HCT116 (cell line): ENCODE data around the gene CACNB1. TPM values are rescaled to one million over a fixed set of nuclear protein-coding genes. Genes with fewer than 3 reads are reported as not detected.

Experiments used
- ATAC-seq: fragments of 200-7000 bp; cut with Tn5 transposase; 2 replicates; pipeline ENCODE4 v1.9.1; 2020; ENCODE audit warnings: mild to moderate bottlenecking, moderate library complexity
- BruUV-seq: library from RNA; stranded (reverse); fragments of 400-500 nt; replicated peaks from 2 replicates; lab custom pipeline; 2021; lab: Mats Ljungman, UMichigan
- CTCF ChIA-PET: fragments of 300-600 bp; sonication (Branson Sonifier 250); formaldehyde crosslinking; loops from one replicate; lab custom pipeline; 2021; ENCODE audit warnings: antibody characterized with exemption; lab: Charles Lee
- POLR2A ChIA-PET: fragments of 300-600, 350-600 bp; sonication (Branson Sonifier 250); formaldehyde crosslinking; loops from one replicate; lab custom pipeline; 2021; ENCODE audit warnings: antibody characterized with exemption; lab: Charles Lee
- RAD21 ChIA-PET, 2 experiments: fragments of 300-600 bp; sonication (Branson Sonifier 250); formaldehyde crosslinking; loops; one replicate each; lab custom pipeline; 2023; ENCODE audit warnings: low total read pairs in 2 of 2; ENCODE audit not compliant: uncharacterized antibody in 2 of 2, unreplicated experiment in 2 of 2, low non-redundant PET in 1 of 2; lab: Charles Lee
- DNase-seq: peaks from one replicate; pipeline ENCODE4 v3.0.0-alpha.2; 2010; ENCODE audit warnings: low read depth, low spot score
- H2AFZ ChIP-seq: fragments of 200-600 bp; shearing (Covaris generic), sonication (generic); 2 replicates; pipeline ENCODE4 v1.6.1; 2017; ENCODE audit warnings: low read depth, mixed run types, mixed read lengths, antibody characterized with exemption, low read length; ENCODE audit not compliant: poor library complexity, severe bottlenecking
- H3K27ac ChIP-seq: 2 replicates; pipeline ENCODE4 v1.5.1; 2012; ENCODE audit warnings: low read depth, low read length
- H3K27me3 ChIP-seq: fragments of 200-600 bp; sonication (generic); 2 replicates; pipeline ENCODE4 v1.6.1; 2016; ENCODE audit warnings: mixed run types, low read length, mixed read lengths; ENCODE audit not compliant: insufficient read depth
- H3K36me3 ChIP-seq, 2 experiments: fragments of 200-500 bp in 1 of 2; fragments of 200-600 bp in 1 of 2; sonication (Bioruptor generic) in 1 of 2; sonication (generic) in 1 of 2; 2 replicates each; pipeline versions ENCODE4 v1.5.1 to v1.6.1; 2014 to 2016; ENCODE audit warnings: low read length in 2 of 2, inconsistent platforms in 1 of 2, mixed read lengths in 1 of 2, mixed run types in 1 of 2; ENCODE audit not compliant: insufficient read depth in 2 of 2, control insufficient read depth in 1 of 2
- H3K4me1 ChIP-seq, 2 experiments: fragments of 200-600 bp in 1 of 2; sonication (generic) in 1 of 2; 2 replicates each; pipeline versions ENCODE4 v1.5.1 to v1.6.1; 2012 to 2017; ENCODE audit warnings: low read length in 2 of 2, inconsistent platforms in 1 of 2, mild to moderate bottlenecking in 1 of 2, mixed read lengths in 1 of 2, mixed run types in 1 of 2, moderate library complexity in 1 of 2; ENCODE audit not compliant: insufficient read depth in 2 of 2, control insufficient read depth in 1 of 2
- H3K4me2 ChIP-seq: fragments of 200-600 bp; sonication (generic); 2 replicates; pipeline ENCODE4 v1.6.1; 2017; ENCODE audit warnings: mixed run types, low read length, mixed read lengths
- H3K4me3 ChIP-seq, 2 experiments: fragments of 200-600 bp in 1 of 2; sonication (generic) in 1 of 2; replicated peaks in 1 of 2; 2 replicates each; pipeline ENCODE4 v1.5.1; 2011 to 2016; ENCODE audit warnings: low read length in 2 of 2, control low read depth in 1 of 2, low read depth in 1 of 2, mild to moderate bottlenecking in 1 of 2, mixed read lengths in 1 of 2, mixed run types in 1 of 2
- H3K79me2 ChIP-seq: fragments of 200-600 bp; sonication (generic); 2 replicates; pipeline ENCODE4 v1.6.1; 2017; ENCODE audit warnings: mild to moderate bottlenecking, mixed run types, low read length, moderate library complexity, mixed read lengths; ENCODE audit not compliant: insufficient read depth
- H3K9ac ChIP-seq: fragments of 200-600 bp; sonication (generic); 2 replicates; pipeline ENCODE4 v1.6.1; 2016; ENCODE audit warnings: low read length, mixed read lengths
- H3K9me2 ChIP-seq: fragments of 200-600 bp; sonication (generic), shearing (Covaris generic); 2 replicates; pipeline ENCODE4 v1.6.1; 2017; ENCODE audit warnings: mixed run types, mild to moderate bottlenecking, moderate library complexity; ENCODE audit not compliant: insufficient read depth
- H3K9me3 ChIP-seq, 2 experiments: fragments of 200-500 bp in 1 of 2; fragments of 200-600 bp in 1 of 2; sonication (Bioruptor generic) in 1 of 2; sonication (generic) in 1 of 2; 2 replicates each; pipeline ENCODE4 v1.6.1; 2014 to 2017; ENCODE audit warnings: low read length in 2 of 2, mixed read lengths in 2 of 2, inconsistent platforms in 1 of 2, low read depth in 1 of 2, mild to moderate bottlenecking in 1 of 2, mixed run types in 1 of 2, moderate library complexity in 1 of 2; ENCODE audit not compliant: control insufficient read depth in 1 of 2, insufficient read depth in 1 of 2
- H4K20me1 ChIP-seq: fragments of 200-600 bp; sonication (generic), shearing (Covaris generic); 2 replicates; pipeline ENCODE4 v1.6.1; 2017; ENCODE audit warnings: mixed run types, mild to moderate bottlenecking, moderate library complexity; ENCODE audit not compliant: insufficient read depth
- CBX3 ChIP-seq: IDR thresholded peaks from 2 replicates; pipeline ENCODE4 v1.6.1; 2012; ENCODE audit warnings: low read depth
- CEBPB ChIP-seq: IDR thresholded peaks from 2 replicates; pipeline ENCODE4 v1.6.1; 2012; ENCODE audit warnings: low read depth
- EGR1 ChIP-seq: IDR thresholded peaks from 2 replicates; pipeline ENCODE4 v1.6.1; 2012; ENCODE audit warnings: low read depth
- FOSL1 ChIP-seq: IDR thresholded peaks from 2 replicates; pipeline ENCODE4 v1.6.1; 2012; ENCODE audit warnings: low read depth
- POLR2AphosphoS5 ChIP-seq: IDR thresholded peaks from 2 replicates; pipeline ENCODE4 v1.6.1; 2011; ENCODE audit warnings: mild to moderate bottlenecking, low read depth, low read length, moderate library complexity
- RAD21 ChIP-seq: IDR thresholded peaks from 2 replicates; pipeline ENCODE4 v1.6.1; 2012; ENCODE audit warnings: low read depth, mild to moderate bottlenecking
- SIN3A ChIP-seq: IDR thresholded peaks from 2 replicates; pipeline ENCODE4 v1.6.1; 2012; ENCODE audit warnings: low read depth
- TCF7L2 ChIP-seq: IDR thresholded peaks from 2 replicates; pipeline ENCODE4 v1.7.0; 2011; ENCODE audit warnings: borderline replicate concordance, inconsistent platforms; ENCODE audit not compliant: insufficient read depth, insufficient read length; ENCODE audit errors: extremely low read depth
- YY1 ChIP-seq: IDR thresholded peaks from 2 replicates; pipeline ENCODE4 v1.6.1; 2011; ENCODE audit warnings: low read length, low read depth, moderate library complexity, mild to moderate bottlenecking; ENCODE audit not compliant: insufficient replicate concordance; ENCODE audit errors: extremely low read depth
- ZNF274 ChIP-seq: fragments of 200-500 bp; sonication (Bioruptor generic); IDR thresholded peaks from 2 replicates; pipeline ENCODE4 v1.6.1; 2014; ENCODE audit warnings: mild to moderate bottlenecking, low read depth, low read length, inconsistent platforms
- intact Hi-C: fragments of 100-400 bp; cut with micrococcal nuclease; formaldehyde crosslinking; loops from 2 replicates; pipeline ENCODE4 v1.10.0; 2022
- total RNA-seq: library from RNA; stranded (reverse); gene quantifications from one replicate; pipeline ENCODE4 v1.2.1, GENCODE V29; 2021; ENCODE audit not compliant: unreplicated experiment
- TF ChIP-seq, protein P1 (sequence below): IDR thresholded peaks from 2 replicates; pipeline ENCODE4 v1.6.1; 2011; ENCODE audit warnings: mild to moderate bottlenecking, low read length, moderate library complexity; ENCODE audit not compliant: insufficient replicate concordance; ENCODE audit errors: extremely low read depth
- TF ChIP-seq, protein P2 (sequence below), 3 experiments: fragments of 200-600 bp in 1 of 3; sonication (generic) in 1 of 3; IDR thresholded peaks in 2 of 3; conservative IDR thresholded peaks in 1 of 3; 2 replicates each; pipeline ENCODE4 v1.5.1; 2012 to 2017; ENCODE audit warnings: low read depth in 2 of 3, low read length in 2 of 3, antibody characterized with exemption in 1 of 3, borderline replicate concordance in 1 of 3, control low read depth in 1 of 3, mild to moderate bottlenecking in 1 of 3, mixed read lengths in 1 of 3, mixed run types in 1 of 3, moderate library complexity in 1 of 3; ENCODE audit not compliant: insufficient read depth in 1 of 3
- TF ChIP-seq, protein P3 (sequence below): IDR thresholded peaks from 2 replicates; pipeline ENCODE4 v1.6.1; 2012

The CACNB1 gene
- total RNA-seq, 1 experiment from 2014 or later = 13.0 TPM

DNA sequence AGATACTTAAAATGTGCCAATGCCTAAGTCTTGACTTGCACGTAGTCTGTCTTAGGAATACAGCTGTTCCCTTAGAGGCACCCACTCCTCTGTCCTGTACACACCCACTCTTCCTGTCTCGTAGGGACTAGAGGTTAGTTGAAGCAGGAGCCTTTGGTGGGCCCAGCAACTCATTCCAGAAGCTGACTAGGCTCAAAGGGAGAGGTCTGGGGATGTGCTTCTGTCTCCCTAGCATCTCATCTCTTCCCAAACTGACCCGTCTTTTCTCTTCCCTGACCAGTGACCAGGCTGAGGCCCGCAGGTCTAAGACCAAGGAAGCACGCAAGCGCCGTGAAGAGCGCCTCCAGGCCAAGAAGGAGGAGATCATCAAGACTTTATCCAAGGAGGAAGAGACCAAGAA is 6.8 kb upstream of the CACNB1 start:
- RAD21 ChIA-PET = no interaction called here
- peaks cover 30% of the 10 kb centered on the region for H3K79me2 ChIP-seq
- no peaks in the 10 kb centered on the region for H3K27me3 ChIP-seq
- no peak overlapping the region for H3K4me2 ChIP-seq
- H3K9ac ChIP-seq = no peak overlapping the region
- H3K9me3 ChIP-seq = no peaks in the 10 kb centered on the region
- no peaks in the 10 kb centered on the region for H3K9me2 ChIP-seq
- CTCF ChIA-PET = interaction anchor here (1.0 to 6.1 kb wide), 3 partner anchors 31 to 40 kb away, joined by 3 to 105 read pairs (median 6); no protein-coding TSS in a partner anchor
- POLR2A ChIA-PET = no interaction called here
- DNase-seq (no peak), ATAC-seq (no peak)
- H4K20me1 ChIP-seq = peaks cover 18% of the 10 kb centered on the region; the same call in 1 of the 2 replicates
- no peak overlapping the region for H2AFZ ChIP-seq
- H3K36me3 ChIP-seq = peaks cover 35 to 43% of the 10 kb centered on the region in 2 experiments
- TF ChIP-seq CEBPB (no peak), FOSL1 (no peak), YY1 (no peak), RAD21 (no peak), EGR1 (no peak), CBX3 (no peak), ZNF274 (no peak), POLR2AphosphoS5 (no peak), SIN3A (no peak), TCF7L2 (no peak)
- TF ChIP-seq, protein P1, sequence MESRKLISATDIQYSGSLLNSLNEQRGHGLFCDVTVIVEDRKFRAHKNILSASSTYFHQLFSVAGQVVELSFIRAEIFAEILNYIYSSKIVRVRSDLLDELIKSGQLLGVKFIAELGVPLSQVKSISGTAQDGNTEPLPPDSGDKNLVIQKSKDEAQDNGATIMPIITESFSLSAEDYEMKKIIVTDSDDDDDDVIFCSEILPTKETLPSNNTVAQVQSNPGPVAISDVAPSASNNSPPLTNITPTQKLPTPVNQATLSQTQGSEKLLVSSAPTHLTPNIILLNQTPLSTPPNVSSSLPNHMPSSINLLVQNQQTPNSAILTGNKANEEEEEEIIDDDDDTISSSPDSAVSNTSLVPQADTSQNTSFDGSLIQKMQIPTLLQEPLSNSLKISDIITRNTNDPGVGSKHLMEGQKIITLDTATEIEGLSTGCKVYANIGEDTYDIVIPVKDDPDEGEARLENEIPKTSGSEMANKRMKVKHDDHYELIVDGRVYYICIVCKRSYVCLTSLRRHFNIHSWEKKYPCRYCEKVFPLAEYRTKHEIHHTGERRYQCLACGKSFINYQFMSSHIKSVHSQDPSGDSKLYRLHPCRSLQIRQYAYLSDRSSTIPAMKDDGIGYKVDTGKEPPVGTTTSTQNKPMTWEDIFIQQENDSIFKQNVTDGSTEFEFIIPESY = no peak
- TF ChIP-seq, protein P2, sequence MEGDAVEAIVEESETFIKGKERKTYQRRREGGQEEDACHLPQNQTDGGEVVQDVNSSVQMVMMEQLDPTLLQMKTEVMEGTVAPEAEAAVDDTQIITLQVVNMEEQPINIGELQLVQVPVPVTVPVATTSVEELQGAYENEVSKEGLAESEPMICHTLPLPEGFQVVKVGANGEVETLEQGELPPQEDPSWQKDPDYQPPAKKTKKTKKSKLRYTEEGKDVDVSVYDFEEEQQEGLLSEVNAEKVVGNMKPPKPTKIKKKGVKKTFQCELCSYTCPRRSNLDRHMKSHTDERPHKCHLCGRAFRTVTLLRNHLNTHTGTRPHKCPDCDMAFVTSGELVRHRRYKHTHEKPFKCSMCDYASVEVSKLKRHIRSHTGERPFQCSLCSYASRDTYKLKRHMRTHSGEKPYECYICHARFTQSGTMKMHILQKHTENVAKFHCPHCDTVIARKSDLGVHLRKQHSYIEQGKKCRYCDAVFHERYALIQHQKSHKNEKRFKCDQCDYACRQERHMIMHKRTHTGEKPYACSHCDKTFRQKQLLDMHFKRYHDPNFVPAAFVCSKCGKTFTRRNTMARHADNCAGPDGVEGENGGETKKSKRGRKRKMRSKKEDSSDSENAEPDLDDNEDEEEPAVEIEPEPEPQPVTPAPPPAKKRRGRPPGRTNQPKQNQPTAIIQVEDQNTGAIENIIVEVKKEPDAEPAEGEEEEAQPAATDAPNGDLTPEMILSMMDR (IDR thresholded peaks at IDR 0.05 in 2 of 3, conservative IDR thresholded peaks at IDR 0.05 in 1 of 3; ENCODE audit: borderline replicate concordance in 1 of 3, insufficient read depth in 1 of 3, low read depth in 2 of 3, low read length in 2 of 3) = no peak
- TF ChIP-seq, protein P3, sequence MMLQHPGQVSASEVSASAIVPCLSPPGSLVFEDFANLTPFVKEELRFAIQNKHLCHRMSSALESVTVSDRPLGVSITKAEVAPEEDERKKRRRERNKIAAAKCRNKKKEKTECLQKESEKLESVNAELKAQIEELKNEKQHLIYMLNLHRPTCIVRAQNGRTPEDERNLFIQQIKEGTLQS = no peak
- intact Hi-C loops = loop anchor here (10.0 kb wide), 1 partner anchor 321 kb away; no protein-coding TSS in a partner anchor
- BruUV-seq = no TSS peak
- H3K27ac ChIP-seq = no peak overlapping the region
- H3K4me3 ChIP-seq = no peak overlapping the region
- peaks cover 7 to 34% of the 10 kb centered on the region in 2 experiments; a peak in 3 of 4 replicates for H3K4me1 ChIP-seq
